OCI-M1 (cell line): ENCODE measurements around the gene ZNF804B.
A peak's percentile ranks its signal among the peaks of the same experiment; 100 is the strongest.

Experiments used
- DNase-seq: peaks from one replicate; lab custom pipeline; 2025; lab: John Stamatoyannopoulos, UW

ZNF804B gene

DNA sequence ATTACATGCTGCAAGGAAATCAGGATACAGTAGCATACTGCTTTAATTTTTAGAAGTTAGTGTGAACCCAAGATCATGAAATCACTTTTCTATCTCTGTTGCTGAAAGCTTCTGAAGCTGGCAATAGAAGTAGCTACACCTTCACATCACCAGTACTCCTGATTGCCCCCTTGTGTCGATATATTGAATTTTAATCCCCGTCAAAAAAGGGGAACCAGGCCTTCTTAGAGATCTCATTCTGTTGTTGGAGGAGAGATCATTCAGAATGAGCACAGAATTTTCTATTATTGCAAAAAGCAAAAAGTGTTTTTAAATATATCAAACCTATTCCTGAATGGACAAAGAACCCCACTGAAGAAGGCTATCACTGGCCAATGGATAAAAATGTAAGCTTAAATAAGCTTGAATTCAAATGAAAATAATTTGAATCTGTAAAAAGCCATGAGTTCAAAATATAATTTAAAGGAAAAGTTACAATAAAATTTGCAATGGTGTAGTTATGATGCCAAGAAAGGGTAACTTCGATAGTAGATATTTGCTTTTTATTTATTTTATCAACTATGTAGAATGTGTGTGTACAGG, 75.7 kb downstream of the ZNF804B start:
- DNase-seq = peak; percentile 92

DNA sequence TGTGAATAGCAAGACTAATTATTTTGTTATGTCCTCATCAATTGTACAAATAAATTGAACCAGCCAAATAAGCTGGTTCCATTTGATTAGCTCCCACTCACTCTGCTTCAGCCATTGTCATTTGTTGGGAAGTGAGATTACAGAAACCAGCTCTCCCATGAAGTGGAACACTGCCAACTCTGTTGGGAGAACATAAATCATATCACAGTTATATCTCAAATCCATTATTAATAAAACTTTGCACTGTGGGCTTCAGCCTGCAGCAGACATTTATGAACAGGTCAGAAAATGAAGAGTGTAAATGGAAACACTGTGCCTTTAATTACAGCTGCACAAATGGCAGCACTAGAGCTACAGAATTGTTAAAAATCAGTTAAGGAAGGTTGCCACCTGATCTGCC, 82.7 kb downstream of the ZNF804B start:
- DNase-seq = no peak

DNA sequence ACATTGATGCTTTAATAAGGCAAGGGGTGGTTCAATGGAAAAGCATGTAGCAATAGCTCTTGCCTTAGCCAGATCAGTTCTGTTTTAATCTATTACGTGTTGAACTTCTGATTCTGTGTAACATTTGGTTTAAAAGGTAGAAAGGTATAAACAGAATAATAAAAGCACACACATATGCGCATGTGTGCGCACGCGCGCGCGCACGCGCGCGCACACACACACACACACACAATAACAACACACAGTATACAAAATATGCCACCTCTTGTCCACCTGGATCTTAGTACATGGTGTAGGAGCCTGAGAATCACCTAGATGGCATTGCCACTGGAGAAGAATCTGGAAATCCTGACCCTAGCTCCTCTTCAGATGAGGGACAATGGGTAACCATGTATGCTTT, 85.6 kb downstream of the ZNF804B start:
- DNase-seq = no peak

DNA sequence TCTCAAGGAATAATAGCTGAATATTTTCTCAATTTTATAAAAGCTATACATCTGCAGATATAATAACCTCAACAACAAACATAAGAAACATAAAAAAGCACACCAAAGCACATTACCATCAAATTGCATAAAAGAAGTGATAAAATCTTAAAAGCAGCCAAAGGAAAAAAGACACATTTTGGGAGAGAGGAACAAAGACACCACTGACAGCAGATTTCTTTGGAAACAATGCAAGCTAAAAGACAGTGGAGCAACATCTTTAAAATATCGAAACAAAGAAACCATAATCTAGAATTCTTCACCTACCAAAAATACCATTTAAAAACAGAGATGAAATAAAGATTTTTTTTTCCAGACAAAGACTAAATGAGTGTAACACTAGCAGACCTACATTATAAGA, 91.7 kb downstream of the ZNF804B start:
- DNase-seq = no peak

DNA sequence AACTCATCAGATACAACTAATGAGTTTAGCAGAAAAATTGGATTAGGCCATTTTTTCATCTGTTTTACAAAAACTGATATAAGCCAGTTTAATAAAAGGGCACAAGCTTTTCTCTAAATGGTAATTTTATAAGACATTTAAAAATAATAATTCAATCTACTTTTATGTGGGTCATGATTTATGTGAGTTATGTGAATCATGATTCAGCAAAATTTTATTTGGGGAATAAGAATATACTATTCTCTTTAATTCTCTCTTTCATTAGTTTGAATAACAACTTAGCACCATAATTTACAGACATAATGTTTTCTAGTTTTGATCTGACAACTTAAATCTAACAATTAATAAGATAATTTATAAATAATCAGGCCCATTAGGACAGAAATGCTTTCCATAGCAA, 99.8 kb downstream of the ZNF804B start:
- no peak for DNase-seq

DNA sequence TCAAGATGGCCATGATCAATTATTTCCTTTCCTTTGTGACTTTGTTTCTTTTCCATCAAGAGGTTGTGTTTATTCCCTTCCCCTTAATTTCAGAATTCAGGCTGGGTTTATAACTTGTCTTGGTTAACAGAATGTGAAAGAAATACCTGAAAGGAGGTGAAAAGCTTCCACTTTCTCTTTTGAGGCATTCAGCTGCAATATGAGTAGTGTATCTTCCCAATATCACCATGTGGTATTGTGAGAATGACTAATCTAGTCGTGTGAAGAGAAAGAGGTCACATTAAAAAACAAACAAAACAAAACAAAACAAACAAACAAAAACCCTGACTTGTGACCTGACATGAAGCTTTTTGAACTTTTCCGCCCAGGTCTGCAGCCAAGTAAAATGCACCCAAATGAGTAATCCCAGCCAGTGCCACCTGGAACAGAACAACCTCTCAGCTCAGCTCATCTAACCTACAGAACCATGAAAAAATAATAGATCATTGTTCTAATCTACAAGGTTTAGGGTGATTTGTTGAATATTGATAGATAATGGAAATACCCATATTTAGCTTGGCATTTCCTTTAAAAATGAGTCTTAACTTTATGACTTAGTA, 106.9 kb downstream of the ZNF804B start:
- DNase-seq = no peak

DNA sequence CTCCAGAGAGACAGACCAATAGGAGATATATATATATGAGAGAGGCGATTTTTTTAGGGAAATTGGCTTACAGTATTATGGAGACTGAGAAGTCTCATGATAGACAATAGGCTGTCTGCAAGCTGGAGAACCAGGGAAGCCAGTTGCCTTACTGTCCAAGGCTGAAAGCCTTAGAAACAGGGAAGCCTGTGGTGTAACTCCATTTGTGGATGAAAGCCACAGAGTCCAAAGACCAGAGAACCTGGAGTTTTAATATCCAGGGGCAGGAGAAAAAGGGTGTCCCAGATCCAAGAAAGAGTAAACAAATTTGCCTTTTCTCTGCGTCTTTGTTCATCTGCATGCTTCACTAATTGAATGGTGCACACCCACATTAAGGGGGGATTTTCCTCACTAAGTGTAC, 107.7 kb downstream of the ZNF804B start:
- DNase-seq = no peak

DNA sequence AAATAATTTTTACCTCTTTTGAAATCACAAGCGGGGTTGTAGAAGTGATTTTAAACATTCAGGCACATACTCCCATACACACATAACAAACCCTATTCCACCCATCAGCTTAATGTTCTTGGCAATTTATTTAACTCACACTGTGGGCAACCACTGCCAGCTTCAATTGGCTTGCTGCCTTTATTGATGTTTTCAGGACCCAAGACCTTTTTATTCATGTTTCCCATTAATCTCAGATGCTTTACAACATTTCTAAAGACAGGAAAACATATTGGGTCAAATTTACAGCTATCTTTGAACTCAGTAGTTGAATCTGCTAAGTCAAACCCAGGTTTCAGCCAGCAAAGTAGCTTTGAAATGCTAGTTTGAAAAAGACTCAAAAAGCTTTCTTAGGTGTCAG, 109.0 kb downstream of the ZNF804B start:
- no peak for DNase-seq

DNA sequence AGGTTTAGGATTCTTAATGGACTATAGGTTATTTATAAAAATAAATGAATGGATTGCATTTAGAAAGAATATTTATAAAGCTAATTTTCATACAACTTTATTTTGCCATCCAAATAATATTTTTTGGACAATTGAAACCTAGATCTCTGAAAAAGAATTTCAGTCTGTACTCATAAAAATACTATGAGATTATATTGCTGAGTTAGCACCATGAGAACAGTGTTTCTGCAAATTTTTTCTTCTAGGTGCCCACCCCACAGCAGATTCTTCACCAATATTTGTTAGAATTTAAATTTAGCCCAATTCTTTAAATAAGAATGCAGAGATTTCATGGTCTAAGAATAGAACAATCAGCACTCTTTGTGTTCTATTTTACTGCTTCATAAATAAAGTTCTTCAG, 121.6 kb downstream of the ZNF804B start:
- DNase-seq = no peak

DNA sequence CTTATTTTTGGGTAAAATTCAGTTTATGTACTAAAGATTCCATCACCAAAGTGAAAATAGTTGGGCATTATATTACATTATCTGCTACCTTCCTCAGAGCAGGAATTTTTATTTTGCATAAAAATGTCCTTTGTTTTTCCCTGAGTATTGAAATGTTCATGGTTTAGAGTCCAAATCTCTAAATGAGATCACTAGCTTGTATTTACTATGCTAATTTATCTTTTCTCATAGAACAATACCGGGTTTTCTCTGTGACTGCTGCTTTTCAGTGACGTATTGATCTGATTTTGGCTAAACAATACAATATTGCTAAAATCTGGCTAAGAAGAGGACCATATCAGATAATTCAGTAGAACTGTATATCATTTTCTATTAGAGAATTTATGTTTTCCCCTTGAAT, 125.6 kb downstream of the ZNF804B start:
- DNase-seq = no peak

DNA sequence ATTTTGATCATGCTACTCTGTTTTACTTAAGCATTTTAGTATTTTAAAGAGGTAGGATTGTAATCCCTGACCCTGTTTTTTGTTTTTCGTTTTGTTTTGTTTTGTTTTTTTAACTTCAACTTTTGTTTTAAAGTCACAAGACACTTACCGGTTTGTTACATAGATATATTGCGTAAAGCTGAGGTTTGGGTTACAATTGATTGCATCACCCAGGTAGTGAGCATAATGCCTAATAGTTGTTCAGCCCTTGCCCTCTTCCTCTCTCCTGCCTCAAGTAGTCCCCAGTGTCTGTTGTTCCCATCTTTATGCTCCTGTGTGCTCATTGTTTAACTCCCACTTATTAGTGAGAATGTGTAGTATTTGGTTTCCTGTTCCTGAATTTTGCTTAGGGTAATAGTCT, 129.2 kb downstream of the ZNF804B start:
- DNase-seq = peak; percentile 88

DNA sequence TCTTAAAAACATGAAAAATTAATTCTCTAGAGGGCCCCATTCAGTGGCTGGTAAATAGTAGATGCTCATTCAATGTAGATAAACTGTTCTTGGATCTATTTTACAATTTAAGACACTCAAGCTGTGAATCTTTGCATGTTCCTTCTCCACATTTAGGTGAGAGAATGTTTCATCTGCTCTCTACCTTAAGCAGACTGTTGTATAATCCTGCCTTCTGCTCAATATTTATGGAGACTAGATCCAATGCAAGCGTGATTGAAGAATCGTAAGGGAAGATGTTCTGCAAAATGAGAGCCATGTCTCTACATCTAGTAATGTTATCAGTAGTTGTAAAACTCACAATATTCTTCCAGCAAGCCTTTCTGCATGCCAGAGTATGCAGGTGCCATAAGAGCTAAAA, 151.0 kb downstream of the ZNF804B start:
- DNase-seq = no peak

DNA sequence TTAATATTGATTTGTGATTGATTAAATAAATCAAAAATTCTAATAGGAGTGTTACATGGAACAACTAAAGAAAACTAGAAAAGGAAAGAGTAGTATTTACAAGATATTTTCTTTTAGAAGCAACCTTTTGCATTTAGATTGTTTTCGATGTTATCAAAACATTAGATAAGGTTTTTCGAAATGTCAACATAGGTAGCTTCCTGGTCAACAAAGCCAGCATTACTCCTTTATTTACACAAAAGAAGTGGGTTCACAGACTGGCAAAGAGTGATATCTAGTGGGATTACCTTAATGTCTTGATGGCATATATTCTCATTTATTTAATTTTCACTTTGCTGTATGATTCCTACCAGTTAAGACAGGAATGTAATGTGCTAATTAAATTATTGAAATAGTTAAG, 153.4 kb downstream of the ZNF804B start:
- DNase-seq = no peak

DNA sequence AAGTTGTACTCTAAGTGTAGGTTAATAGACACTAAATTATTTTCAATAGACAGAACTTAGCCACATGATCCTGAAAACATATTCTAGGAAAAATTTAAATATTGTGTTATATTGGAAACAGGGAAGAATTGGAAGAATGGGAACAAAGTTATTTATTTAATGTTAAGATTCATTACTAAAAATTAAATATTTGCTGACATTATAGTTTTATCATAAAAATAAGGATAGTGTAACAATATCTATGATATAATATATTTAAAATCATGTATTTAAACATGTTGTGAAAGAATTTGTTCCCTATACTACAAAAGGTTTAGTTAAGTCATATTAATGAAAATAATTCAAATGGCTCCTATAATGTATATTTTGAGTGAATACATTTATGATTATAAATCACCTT, 156.1 kb downstream of the ZNF804B start:
- DNase-seq = no peak

DNA sequence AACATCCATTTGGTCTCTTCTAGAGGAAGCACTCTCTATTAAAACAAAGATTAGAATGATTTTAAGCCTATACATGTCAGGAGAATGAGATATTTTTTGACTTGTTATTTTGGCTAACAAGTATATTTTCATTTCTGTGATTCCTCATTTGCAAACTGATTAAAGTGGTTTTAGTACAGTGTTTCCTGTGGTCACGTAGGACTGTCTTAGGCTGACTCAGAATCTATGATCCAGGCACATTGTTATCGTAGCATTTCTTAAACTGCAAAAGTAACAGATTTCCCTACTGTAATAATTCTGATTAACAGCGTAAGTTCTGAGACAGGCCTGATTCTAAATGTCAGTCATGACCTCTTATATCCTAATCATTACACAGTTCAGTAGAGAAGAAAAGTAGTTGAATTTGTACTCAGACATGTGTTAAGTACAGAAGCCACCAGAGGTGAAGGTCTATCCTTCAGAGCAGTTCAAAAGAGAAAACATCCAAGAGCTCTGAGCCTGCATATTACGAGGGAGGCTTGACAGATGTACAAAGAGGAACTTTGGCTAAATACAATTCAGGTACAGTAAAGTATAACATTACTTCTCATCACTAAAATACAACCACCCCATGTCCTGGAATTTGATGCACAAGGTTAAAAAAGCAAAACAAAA, 160.1 kb downstream of the ZNF804B start:
- no peak for DNase-seq

DNA sequence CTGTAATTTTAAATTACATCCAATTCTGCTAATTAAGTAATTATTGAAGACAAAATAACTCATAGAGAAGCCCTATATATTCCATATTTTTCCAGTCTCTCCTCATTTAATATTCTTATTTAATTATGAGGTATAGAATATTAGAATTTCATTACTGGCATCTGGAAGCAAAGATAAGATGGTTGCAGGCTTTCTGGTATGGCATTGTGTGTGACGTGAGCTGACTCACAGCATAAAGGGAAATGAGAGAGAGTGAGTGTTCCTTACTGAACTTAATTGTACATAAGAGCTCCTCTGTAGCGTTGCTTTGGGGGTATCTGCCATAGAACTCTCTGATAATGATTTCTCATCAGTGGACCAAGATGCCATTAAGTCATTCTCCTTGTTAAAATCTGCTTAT, 163.4 kb downstream of the ZNF804B start:
- peak; percentile 44 for DNase-seq

DNA sequence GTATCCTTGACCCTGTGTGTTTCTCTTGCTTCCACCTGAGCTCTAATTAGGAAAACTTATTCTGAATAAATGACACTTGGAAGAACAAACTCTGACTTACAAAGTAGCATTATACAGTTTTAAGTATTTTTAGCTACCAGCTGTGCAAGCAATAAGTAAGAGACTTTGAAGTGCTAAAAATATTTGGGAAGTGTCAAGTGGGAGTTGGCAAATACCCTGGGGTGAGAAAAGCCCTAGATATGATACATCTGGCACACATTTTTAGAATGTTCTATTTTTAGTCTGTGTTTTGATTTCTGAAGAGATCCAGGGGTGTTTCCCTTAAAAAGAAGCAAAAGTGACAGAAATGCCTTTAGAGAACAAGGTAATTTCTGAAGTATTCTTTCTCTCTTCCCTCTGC, 168.8 kb downstream of the ZNF804B start:
- no peak for DNase-seq

DNA sequence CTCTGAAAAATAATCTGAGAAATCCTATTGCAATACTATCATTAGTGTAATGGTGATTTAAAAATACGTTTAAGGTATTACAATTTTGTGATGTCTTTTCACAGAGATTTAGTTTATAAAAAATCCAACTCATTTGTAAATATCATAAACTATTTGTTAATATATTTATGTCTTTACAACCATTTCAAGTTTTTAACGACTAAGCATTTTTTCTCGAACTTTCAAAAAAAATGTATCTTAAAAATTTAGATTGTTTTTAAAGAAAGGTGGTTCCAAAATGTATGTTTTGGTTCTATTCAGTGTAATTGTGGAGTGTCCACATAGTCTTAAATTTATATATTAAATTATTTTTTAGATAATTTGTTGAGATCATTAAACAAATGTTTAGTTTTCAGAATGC, 170.2 kb downstream of the ZNF804B start:
- no peak for DNase-seq

DNA sequence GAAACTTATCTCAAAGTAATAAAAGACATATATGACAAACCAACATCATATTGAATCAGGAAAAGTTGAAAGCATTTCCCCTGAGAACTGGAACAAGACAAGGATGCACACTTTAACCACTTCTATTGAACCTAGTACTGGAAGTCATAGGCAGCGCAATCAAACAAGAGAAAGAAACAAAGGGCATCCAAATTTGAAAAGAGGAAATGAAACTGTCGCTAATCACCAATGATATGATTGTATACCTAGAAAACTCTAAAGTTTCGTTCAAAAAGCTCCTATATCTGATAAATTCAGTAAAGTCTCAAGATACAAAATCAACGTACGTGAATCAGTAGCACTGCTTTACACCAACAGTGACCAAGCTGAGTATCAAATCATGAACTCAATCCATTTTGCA, 173.8 kb downstream of the ZNF804B start:
- DNase-seq = no peak

DNA sequence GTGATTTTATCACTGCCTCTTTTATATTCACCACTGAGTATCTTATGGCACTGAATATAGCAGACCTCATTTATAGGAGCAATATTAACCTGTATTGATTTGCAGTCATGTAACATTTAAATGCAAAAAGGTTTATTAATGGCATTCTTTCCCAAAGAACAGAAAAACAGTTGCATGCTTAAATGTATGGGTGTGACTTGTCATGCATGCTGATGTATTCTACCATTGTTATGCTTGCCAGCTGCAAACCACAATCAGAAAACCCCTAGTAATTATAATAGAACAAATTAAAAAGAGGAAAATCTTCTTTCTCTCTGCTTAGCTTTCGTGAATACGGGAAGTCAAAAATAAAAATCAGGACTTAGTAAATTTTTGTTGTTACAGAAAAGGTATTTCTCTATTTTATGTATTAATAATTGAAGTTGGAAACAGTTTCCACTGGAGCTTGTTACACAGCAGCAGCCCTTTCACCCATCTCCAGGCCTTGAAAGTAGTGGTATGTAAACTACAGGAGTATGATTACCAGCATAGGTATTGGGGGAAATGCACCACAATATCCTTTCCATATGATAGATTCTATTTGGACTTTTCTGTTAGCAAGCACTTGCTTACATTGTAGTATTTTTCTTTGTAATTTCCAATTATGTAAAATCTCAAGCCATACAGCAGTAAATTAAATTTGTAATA, 183.5 kb downstream of the ZNF804B start:
- DNase-seq = no peak

DNA sequence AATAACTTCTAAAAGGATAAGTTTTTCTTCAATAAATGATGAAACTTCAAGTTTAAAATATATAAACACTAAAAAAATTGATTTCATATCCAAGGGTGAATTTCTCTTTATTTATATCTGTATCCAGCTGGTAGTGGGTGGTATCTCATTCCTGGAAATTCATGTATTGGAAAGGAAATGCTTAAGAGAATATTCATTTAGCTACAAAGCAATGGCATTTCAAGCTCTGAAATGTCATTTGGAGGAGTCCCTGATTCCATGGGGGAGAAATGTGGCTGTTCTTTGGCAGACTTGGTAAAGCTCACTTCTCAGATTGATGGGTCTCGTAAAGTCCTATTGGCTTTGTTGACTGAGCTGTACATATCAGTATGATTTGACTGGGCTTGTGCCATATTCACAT, 192.3 kb downstream of the ZNF804B start:
- DNase-seq = no peak

DNA sequence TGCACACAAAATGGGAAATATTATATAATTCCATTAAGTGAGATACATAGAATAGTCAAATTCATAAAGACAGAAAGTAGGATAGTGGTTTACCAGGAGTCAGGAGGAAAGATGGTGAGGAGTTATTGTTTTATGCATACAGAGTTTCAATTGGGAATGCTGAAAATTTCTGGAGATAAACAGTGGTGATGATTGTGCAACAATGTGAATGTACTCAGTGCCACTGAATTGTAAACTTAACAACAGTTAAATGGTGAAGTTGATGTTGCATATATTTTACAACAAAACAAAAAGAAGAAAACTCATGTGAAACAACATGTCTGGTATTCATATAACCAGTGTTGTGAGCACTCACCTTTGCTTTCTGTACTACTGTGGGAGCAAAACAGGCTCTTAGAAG, 204.9 kb downstream of the ZNF804B start:
- no peak for DNase-seq

DNA sequence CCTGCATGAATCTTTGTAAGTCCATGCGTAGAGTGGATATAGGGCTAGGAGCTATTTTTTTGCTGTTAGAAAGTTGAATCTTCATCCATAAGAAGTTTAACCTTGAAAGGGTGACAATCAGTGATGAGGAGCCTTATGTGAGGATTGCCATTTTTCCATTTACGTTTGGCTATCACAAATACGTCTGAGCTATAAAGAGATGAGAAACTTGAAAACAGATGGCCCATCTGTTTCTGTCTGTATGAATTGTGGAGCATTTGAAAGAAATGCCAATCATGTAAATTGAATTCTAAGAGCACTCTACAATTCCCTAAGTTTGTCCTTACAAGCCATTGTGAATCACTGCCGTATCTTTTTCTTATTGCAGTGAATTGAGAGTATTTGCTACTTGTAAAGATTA, 205.9 kb downstream of the ZNF804B start:
- DNase-seq = no peak
